H1 (cell line): ENCODE measurements around the gene SHMT1. TPM values are rescaled to one million over a fixed set of nuclear protein-coding genes. Genes with fewer than 3 reads are reported as not detected.

Source experiments
- KDM4A ChIP-seq: IDR thresholded peaks from one replicate; pipeline ENCODE4 v1.7.1; 2012; ENCODE audit warnings: low read depth, mild to moderate bottlenecking, moderate library complexity, low read length, inconsistent platforms; ENCODE audit not compliant: severe bottlenecking
- KDM5A ChIP-seq: fragments of 200-600 bp; IDR thresholded peaks from 2 replicates; pipeline ENCODE4 v1.7.1; 2012; ENCODE audit warnings: mild to moderate bottlenecking, low read length, inconsistent platforms, mixed read lengths
- PHF8 ChIP-seq: fragments of 200-600 bp; sonication (generic); conservative IDR thresholded peaks from 2 replicates; pipeline ENCODE4 v1.7.1; 2012; ENCODE audit warnings: low read depth, mild to moderate bottlenecking, inconsistent platforms, low read length, moderate library complexity
- SIRT6 ChIP-seq: IDR thresholded peaks from one replicate; pipeline ENCODE4 v1.7.1; 2012; ENCODE audit warnings: low read length, inconsistent platforms
- ZNF274 ChIP-seq: IDR thresholded peaks from 2 replicates; pipeline ENCODE4 v1.7.0; 2012; ENCODE audit warnings: low read length, borderline replicate concordance; ENCODE audit errors: extremely low read depth
- polyA plus RNA-seq, 7 experiments: library from polyadenylated mRNA; depleted of rRNA in 3 of 7; stranded (reverse) in 5 of 7; unstranded in 2 of 7; fragments of >200 nt in 5 of 7; fragments of 200-250 nt in 2 of 7; gene quantifications; 1 replicate in 5 of 7; 2 replicates in 1 of 7; 4 replicates in 1 of 7; pipeline versions ENCODE4 v1.2.1 to v1.2.3, GENCODE V29; 2011 to 2013; ENCODE audit warnings: missing spikeins in 2 of 7, mixed read lengths in 2 of 7
- total RNA-seq: library from RNA; stranded (reverse); fragmentation: NEBNext Ultra II Directional; extraction: Animal tissue kit (Norgen Biotek cat#: 25700); gene quantifications from 2 replicates; pipeline ENCODE4 v1.2.1, GENCODE V29; 2021

The SHMT1 gene
- total and polyA plus RNA-seq, 2 of the 8 experiments (the other 6 are each of a cell fraction or from before 2014, with no cell fraction given), result 30.7 to 39.3 TPM

DNA sequence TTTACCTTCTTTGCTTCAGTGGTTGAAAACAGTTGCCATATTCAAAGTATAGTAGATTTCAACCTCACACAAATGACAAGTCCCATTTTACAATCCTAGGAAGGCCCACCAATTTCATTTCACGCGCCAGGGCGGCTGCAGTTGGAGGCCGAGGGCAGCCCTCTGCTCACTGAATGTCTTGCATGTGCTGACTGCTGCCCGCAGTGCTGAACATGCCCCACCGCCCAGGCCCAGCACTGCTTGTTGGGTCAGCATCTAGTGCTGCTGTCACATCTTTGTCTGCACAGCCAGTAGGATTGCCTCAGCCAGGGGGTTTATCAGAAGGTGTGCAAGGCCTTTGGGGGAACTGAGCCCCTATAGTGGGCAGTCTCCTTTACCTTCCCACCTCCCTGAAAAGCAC lies 36.8 kb downstream of the SHMT1 start (continued):
- TF ChIP-seq ZNF274 (no peak), KDM4A (no peak), PHF8 (no peak), KDM5A (no peak), SIRT6 (no peak)
